NCI-H69 (cell line): ENCODE data around the gene SLC35F6.
A peak's percentile ranks its signal among the peaks of the same experiment; 100 is the strongest.

Experiments
- DNase-seq: peaks from one replicate; lab custom pipeline; 2025; lab: John Stamatoyannopoulos, UW

SLC35F6 gene, protein sequence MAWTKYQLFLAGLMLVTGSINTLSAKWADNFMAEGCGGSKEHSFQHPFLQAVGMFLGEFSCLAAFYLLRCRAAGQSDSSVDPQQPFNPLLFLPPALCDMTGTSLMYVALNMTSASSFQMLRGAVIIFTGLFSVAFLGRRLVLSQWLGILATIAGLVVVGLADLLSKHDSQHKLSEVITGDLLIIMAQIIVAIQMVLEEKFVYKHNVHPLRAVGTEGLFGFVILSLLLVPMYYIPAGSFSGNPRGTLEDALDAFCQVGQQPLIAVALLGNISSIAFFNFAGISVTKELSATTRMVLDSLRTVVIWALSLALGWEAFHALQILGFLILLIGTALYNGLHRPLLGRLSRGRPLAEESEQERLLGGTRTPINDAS

GRCh38 chr2:26764078-26764887, at the start of gene SLC35F6:
Gene SLC35F6 (plus strand): TSS chr2:26764284. CDS start chr2:26764350, 66 bp downstream.
- DNase-seq, result peak; percentile 83

GRCh38 chr2:26715528-26716270, 48.4 kb upstream of the SLC35F6 start:
- no peak for DNase-seq

DNA sequence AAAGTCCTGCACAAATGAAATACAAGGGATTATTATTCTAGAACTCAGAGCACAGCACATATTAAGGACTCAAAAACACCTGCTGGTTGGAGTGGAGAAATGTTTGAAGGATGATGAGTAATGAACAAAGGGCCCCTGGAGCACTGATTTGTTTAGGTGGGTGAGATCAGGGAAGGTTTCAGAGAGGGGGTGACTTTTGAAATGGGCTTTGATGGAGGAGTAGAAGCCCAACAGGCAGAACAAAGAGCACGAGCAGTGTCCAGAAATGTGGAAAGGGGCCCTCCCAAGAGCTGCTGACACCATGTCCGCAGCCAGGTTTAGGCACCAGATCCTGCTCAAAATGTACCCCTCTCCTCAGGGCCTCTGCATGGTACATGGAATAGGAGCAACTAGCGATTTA, 47.7 kb upstream of the SLC35F6 start:
- no peak for DNase-seq

DNA sequence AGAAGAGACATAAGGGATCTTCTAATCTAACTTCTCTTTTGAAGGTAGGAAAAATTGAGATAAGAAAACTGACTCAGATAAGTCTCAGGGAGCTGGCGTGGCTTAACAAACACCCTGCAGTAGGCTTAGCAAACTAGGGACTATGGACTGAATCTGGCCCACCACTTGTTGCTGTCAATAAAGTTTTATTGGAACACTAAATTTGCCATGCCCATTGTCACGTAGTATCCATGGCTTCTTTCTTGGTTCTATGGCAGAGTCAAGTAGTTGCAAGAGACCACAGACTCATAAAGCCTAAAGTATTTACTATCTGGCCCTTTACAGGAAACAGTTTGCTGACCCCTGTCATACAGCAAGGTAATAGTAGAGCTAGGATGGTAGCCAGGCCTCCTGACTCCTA, 47.3 kb upstream of the SLC35F6 start:
- DNase-seq, result no peak

DNA sequence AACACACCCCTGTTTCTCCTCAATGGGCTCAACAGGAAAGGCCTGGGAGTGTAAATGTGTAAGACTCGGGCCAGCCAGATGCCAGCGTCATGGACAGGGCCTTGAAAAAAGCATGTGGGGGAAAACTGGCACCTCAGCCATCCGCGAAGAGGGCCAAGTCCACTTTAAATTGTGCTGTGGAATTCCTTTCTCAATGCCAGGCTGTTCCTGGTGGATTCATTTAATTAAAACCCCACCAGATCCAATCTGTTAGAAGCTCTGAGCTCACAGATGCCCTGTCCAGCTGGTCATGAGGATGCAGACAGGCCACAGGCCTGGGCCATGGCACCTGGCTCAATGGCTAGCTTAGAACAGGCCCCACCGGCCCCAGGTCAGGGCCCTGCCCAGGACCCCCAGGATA, 46.7 kb upstream of the SLC35F6 start:
- DNase-seq, result no peak

DNA sequence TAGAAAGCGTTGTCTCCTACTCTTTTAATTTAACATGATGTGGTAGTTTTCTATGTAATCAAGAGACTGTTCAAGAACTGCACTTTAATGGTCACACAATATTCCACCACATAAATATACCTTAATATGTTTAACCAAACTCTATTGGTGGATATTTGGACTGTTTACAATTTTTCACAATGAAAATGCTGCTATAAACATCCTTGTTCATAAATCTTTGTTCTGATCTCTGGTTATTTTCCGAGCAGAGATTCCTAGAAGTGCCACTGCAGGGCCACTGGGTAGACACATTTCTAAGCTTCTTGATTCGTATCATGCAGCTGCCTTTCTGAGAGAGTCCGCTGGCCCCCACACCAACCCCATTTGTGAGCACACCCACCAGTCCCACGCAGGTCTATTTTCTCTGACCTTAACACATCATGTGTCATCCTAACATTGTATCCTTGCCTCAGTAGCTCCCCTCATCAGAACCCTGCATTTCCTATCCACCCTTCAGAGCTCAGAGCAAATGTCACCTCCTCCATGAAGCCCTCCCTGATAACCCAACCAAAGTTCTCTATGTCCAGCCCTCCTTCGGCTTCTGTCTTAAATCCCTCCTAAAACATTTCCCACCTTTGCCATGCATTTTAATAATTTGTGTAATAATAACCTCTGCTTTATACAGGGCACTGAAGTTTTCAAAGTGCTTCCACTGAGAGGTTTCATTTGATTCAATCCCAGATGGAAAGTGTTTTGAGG, 45.0 kb upstream of the SLC35F6 start:
- no peak for DNase-seq

GRCh38 chr2:26720322-26721114, 43.6 kb upstream of the SLC35F6 start:
- DNase-seq, result peak; percentile 85

GRCh38 chr2:26721115-26722032, 42.7 kb upstream of the SLC35F6 start:
- DNase-seq, result peak; percentile 94

DNA sequence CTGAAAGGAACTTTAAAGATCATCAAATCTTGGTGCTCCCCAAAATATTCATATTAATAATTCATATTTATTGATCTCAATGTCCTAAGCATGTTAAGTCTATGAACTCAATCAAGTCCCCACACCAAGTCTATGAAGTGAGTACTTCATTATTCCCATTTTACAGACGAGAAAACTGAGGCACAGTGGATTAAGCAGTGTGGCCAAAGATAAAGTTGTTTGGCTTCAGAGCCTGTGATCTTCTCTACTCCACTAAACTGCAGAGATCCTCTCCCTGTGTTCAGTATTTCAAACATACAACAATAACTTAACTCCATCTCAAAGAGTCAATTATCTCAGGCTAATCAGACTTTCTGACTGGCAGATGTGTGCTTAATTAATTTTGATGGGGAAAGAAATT, 41.8 kb upstream of the SLC35F6 start:
- DNase-seq, result no peak

- no peak for DNase-seq
Measured at GRCh38 chr2:26722911-26723310, 41.2 kb upstream of the SLC35F6 start.

DNA sequence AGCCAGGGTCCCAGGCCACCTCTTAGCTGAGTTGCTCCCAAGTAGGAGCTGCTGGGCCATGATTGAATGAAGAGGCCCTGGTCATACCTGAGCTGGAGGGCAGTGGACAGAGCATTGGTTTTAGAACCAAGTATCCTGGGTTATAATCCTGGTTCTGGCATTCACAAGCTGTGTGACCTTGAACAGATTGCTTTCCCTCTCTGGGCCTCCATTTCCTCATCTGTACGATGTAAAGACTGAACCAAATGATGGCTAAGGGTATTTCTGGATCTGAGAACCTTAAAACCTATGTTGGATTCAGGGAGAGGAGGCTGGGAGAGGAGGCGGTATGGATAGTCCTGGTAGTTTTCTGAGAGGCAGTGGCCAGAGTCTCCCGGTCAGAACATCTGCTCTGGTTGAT, 40.6 kb upstream of the SLC35F6 start:
- no peak for DNase-seq

GRCh38 chr2:26723991-26724750, 39.9 kb upstream of the SLC35F6 start:
- peak; percentile 19 for DNase-seq

- DNase-seq, result no peak
Measured at GRCh38 chr2:26724784-26725520, 39.1 kb upstream of the SLC35F6 start.

GRCh38 chr2:26725521-26725820, 38.6 kb upstream of the SLC35F6 start:
- no peak for DNase-seq

GRCh38 chr2:26726228-26726627, 37.9 kb upstream of the SLC35F6 start:
- no peak for DNase-seq

DNA sequence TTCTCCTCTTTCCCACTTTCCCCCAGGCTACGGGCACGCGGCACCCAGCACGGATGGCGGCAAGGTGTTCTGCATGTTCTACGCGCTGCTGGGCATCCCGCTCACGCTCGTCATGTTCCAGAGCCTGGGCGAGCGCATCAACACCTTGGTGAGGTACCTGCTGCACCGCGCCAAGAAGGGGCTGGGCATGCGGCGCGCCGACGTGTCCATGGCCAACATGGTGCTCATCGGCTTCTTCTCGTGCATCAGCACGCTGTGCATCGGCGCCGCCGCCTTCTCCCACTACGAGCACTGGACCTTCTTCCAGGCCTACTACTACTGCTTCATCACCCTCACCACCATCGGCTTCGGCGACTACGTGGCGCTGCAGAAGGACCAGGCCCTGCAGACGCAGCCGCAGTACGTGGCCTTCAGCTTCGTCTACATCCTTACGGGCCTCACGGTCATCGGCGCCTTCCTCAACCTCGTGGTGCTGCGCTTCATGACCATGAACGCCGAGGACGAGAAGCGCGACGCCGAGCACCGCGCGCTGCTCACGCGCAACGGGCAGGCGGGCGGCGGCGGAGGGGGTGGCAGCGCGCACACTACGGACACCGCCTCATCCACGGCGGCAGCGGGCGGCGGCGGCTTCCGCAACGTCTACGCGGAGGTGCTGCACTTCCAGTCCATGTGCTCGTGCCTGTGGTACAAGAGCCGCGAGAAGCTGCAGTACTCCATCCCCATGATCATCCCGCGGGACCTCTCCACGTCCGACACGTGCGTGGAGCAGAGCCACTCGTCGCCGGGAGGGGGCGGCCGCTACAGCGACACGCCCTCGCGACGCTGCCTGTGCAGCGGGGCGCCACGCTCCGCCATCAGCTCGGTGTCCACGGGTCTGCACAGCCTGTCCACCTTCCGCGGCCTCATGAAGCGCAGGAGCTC, 36.2 kb upstream of the SLC35F6 start:
- DNase-seq, result no peak

- no peak for DNase-seq
Measured at GRCh38 chr2:26729311-26729710, 34.8 kb upstream of the SLC35F6 start.
